NCI-H69 (cell line): ENCODE data around the gene RFWD3.
"Not testable (repeated sequence)": the region's sequence is repeated elsewhere in the genome, so short reads cannot be mapped to it uniquely, and the experiment has no call there.

Experiments
- DNase-seq: peaks from one replicate; lab custom pipeline; 2025; lab: John Stamatoyannopoulos, UW

RFWD3 gene, protein sequence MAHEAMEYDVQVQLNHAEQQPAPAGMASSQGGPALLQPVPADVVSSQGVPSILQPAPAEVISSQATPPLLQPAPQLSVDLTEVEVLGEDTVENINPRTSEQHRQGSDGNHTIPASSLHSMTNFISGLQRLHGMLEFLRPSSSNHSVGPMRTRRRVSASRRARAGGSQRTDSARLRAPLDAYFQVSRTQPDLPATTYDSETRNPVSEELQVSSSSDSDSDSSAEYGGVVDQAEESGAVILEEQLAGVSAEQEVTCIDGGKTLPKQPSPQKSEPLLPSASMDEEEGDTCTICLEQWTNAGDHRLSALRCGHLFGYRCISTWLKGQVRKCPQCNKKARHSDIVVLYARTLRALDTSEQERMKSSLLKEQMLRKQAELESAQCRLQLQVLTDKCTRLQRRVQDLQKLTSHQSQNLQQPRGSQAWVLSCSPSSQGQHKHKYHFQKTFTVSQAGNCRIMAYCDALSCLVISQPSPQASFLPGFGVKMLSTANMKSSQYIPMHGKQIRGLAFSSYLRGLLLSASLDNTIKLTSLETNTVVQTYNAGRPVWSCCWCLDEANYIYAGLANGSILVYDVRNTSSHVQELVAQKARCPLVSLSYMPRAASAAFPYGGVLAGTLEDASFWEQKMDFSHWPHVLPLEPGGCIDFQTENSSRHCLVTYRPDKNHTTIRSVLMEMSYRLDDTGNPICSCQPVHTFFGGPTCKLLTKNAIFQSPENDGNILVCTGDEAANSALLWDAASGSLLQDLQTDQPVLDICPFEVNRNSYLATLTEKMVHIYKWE

DNA sequence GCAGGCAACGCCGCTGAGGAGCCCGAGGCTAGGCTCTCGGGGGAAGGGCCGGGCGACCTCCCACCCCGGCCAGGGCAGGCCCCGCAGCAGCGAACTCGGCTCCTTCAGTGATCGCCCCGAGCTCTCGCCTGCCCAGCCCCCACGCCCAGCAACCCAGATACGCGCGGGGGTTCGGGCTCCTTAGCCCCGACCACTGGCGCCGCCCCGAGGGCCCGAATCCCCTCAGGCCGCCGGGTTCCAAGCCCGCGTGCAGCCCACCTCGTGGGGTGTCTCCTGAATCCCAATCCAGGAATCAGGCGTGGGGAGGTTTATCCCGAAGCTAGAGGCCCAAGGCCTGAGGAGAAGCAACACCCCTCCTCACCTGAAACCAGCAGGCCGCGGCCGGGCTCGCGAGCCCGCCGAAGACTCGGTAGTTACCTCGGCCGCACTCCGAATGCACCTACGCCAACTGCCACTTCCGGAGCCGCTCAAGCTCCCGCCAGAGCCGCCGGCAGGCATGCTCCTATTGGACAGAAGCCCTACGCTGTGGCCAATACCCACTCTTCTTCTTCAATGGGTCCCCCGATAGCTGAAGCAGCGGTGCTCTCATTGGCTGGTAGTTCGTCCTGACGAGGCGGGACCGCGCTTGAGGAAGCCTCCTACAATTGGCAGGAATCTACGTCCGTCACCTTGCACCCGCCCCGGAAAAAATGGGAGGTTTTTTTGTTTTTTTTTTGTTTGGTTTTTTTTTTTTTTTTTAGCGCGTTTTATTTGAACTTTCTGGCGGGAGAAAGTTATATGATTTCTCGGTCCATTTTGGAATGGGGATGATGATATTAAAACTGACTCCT, at the start of gene RFWD3:
RFWD3 (minus strand) TSS at position 453 of the 830 bp plus-strand sequence. CDS start 5,428 bp downstream, outside the sequence.
- DNase-seq, result peak; percentile 97

DNA sequence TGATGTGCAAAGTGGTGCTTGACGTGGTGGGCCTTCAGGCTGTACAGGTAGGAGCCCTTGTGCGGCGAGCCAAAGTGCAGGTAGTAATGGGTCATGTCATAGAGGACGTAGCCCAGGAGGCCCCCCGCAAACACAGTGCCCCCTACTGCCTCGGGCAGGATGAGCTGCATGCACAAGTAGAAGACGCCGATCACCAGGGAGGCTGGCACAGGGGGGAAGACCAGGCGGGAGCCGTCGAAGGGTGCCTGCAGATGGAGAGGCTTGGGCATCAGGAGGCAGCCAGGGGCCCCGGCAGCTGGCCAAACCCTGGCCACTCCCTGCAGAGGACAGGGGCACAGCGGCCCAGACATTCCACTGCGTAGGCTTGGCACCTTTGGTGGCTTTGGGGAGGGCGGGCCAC, 49.7 kb upstream of the RFWD3 start:
- DNase-seq, result no peak

DNA sequence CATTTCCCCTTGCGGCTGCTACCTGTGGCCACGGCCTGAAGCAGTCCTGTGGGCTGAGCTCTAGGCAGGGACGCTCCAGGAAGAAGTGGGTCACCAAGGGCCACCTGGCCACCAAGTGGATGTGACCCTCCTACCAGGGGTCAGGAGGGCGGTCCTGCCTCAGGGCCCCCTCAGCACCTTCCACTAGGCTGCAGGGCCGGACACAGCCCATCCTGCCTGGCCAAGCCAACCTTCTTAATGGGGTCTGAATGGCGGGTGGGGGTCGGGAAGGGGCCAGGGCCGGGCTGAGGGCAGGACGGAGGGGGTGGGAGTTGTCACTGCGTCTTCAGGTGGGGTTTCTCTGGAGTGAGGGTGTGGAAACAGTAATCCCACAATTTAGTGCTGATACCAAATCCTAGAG, 47.2 kb upstream of the RFWD3 start:
- no peak for DNase-seq

DNA sequence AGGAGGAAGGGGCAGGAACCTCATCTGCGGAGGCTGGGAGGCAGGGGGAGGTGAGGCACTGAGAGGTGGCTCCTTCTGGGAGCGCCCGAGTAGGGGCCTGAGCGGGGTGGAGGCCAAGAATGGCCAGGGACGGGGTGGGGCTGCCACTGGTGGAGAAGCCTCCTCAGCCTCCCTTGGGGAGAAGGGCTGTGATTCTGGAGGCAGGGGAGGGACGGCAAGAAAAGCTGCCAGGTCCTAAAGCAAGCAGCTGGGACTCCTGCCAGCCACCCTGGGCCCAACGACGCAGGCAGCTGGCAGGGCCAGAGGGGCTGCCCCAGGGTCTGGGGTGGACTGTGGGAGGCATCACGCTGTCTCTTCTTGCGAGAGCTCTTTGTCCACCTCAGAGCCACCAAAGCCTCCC, 46.6 kb upstream of the RFWD3 start:
- DNase-seq, result no peak

DNA sequence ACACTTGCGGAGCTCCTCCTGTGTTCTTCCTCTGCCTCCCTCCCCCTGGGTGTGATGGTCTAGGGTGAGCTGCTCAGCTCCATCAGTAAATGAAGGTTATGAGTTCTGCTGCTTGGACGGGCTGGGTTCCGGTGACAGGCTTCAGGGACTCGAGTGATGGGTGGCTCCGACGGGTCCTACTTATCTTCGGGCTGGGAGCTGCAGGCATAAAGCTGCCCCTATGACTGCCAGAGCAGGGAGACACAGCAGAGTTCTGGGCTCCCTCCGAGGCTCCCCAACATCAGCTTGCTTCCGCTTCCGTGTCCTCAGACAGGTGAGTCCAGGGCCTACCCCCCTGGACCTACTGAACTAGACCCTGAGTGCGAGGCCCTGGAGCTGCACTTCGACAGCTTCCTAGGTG, 45.3 kb upstream of the RFWD3 start:
- no peak for DNase-seq

DNA sequence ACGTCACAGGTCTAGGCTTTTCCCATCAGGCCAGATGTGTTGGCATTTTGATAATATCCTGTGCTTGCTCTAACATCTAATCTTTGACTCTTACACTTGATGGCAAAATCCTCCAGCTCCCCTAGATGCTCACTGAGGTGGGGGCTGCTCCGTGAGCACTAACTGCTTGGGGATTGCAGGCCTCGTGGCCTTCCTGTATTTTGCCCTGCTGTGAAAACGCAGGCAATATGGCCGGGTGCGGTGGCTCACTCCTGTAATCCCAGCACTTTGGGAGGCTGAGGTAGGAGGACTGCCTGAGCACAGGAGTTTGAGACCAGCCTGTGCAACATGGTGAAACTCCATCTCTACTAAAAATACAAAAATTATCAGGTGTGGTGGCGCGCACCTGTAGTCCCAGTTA, 43.7 kb upstream of the RFWD3 start:
- no peak for DNase-seq

DNA sequence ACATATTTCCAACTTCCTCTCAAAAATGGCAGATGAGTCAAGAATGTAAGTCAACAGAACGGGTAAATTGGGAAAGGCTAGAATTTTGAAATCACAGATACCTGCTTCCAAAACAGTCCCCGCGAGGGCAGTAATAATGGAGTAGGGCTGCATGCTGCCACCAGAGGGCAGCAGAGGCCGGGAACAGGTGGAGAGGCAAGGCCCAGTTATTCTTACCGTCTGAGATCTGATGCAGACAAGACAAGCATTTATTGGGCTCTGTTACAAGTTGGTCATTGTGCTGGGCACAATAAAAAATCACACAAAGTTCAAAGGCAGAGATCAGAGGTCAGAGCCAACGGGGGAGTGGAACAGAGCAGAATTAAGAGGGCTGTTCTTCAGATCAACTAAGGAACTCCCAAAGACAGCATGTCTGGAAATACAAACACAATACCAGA, 42.8 kb upstream of the RFWD3 start:
- peak; percentile 60 for DNase-seq

DNA sequence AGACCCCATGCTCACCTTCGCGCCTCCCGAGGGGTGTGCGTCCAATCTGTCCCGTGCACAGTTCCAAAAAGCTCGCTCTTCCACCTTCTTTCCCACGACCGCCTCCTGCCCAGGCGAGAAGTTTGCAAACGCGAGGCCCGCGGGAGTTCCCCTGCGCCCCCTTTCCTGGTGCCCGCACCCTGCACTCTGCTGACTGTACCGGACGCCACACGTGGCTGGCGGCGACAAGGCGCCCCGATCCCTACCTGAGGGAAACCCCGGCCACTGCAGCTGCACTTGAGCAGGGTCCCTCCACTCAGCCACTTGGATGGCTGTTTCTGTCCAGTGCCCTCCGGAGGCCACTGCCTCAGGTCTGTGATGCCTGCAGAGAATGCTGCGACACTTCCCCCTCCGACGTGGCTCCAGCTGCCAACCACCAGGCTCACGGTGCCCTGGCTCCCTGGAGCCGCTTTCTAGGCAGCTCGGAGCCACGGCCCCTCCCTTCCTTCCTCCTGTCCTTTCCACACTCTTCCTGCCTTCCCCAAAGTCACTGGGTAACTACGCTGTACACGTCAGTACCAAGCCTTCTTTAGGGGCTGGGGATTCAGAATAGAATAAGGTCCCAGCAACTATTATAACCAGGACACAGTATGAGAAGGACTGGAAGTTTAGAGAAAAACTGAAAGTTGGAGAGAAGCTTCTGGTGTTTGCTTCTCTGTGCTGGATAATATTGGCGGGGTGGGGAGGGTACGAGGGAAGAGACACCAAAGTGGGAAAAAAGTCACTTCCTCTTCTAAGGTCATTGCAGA, 34.0 kb upstream of the RFWD3 start, which contains the start of gene MLKL:
MLKL (minus strand) TSS at position 425 of the 788 bp plus-strand sequence. CDS start 5,105 bp downstream, outside the sequence.
- peak; percentile 55 for DNase-seq

DNA sequence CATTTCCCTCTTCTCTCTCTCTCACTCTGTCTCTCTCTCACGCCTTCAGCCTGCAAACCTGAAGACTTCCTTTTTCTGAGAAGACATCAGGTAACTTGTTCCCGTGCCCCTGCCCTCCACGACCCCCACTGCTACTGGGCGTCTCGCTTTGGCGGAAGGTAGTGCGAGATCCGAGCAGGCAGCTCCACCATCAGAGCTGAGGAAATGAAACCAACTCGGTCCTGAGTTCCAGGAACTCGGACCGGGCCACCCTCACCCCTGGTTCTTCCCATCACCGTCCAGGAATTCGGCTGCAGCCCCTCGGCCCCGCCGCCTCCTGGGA, 33.4 kb upstream of the RFWD3 start:
- peak; percentile 11 for DNase-seq

DNA sequence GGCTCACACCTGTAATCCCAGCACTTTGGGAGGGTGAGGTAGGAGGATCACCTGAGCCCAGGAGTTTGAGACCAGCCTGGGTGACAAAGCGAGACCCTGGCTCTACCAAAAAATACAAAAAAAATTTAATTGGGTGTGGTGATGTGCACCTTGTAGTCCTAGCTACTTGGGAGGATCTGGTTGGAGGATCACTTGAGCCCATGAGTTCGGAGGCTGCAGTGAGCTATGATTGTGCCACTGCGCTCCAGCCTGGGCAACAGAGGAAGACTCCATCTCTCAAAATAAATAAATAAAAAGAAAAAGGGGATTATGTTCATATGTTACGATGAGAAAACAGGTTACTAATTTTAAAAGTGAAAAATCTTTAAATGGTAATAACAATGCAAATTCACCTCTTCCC, 33.0 kb upstream of the RFWD3 start:
- no peak for DNase-seq

DNA sequence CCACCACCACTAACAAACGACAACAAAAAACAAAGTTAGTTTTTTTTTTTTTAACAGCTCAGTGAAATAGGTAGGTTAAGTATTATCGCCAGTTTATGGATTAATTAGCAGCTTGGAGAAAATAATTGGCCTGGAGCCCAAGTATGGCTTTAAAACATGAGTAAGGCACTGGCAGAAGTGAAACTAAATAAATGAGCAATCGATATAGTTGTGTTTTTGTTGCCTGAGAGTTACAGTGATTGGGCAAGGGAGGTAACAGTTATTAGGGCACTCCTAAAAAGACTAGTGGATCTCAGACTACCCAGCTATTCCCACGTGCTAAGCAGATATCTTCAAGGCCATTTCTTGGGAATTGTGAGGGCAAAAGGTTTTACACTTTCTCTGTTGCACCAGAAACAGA, 31.5 kb upstream of the RFWD3 start:
- no peak for DNase-seq

DNA sequence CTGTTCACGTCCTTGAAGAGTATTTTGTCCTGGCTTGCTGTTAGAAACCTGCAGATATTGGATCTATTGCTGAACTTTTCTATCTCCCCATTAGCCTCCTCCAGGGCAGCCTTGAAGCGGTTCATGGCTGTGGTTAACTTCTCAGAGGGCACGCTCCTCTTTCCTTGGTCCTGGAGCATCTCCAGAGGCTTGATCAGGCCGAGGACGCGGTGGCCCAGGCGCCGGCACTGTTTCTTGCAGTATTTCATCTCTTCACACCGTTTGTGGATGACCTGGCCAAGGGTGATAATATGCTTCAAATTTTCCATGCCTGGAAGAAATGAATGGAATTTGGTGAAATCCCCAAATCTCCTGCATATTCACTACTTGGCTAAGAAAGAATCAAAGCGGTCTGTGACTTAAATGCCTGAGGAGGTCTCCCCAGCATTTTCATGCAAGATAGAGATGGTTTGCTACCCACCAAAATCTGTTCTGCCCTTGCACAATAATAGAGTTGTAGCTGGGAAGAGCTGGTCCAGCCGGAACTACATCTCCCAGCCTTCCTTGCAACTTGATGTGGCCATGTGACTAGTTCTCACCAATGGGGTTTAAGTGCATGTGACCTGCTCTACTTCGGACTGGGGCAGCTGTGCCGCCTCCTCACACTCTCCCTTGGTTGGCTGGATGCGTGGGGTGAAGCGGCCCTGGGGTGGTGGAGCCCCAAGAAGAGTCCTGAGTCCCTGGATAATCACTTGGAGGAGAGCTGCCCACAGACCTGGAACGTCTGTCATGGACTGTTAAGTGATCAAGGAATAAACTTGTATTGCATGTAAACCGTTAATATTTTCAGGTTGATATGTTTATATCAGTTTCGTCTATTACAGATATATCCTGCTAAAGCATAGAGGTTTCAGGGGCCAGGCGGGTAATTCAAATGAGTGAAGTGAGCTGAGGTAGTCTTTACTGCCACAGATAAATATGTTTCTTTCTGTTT, 29.1 kb upstream of the RFWD3 start:
- DNase-seq, result peak; percentile 61

DNA sequence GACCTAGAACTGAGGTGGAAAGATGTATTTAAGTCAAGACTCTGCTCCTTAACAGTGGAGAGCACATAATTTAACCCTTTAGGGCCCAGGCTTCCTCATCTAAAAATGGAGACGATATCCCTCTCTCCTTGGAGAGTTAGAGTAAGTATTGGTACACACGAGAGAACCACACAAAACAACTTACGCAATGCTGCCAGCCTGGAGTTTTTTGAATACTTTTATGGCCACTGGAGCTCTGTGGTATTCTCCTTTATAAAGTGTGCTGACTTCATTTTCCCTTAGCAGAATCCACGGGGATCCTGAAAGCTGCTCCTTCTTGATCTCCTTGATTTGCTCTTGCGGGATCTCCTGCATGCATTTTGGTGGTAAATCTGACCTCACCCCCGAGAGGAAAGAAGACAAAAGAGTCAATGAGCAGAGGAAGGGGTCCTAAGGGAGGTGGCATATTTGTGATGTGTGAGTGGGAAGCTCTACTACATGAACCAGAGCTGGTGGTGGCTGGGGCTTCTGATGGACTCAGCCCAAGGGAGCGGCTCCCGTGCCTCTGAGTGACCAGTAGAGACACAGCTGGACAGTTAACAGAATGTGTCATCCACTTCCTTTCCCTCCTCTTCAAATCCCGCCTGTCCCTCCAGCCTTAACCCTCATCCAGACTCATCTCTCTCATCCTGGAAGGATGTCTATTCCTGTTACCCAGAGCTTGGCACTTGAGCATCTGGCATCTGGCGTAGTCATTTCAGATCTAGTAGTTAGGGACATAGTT, 24.6 kb upstream of the RFWD3 start:
- DNase-seq, result no peak

DNA sequence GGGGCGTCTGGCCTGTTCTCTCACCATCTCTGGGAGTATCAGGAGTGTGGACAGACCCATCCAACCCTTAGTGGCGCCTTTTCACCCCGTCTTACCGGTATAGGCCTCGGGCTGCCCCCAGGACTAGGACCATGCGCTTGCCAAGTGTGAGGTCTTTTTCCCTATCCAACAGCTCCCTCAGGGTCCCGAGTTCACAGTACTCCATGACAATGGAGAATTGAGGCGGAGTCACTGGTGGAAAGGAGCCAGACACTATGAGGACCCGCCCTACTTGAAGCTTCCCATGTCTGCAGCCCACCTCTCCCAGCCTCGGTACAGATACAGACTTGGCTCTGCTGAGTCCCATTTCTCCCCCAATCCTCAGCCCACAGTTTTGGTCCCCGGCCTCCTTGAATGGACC, 15.9 kb upstream of the RFWD3 start:
- no peak for DNase-seq

DNA sequence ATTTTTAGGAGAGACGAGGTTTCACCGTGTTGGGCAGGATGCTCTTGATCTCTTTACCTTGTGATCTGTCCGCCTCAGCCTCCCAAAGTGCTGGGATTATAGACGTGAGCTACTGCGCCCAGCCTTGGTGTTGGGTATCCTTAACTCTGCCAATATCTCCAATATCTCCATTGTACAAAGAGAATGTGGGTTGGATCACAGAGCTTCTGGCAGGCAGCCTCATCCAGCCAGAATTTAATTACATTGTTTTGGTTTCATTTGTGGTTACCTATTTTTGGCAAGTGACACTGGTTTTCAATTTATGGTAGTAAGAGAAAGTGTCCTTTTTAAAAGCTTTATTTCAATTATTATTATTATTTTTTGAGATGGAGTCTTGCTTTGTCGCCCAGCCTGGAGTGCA, 14.0 kb upstream of the RFWD3 start:
- no peak for DNase-seq

DNA sequence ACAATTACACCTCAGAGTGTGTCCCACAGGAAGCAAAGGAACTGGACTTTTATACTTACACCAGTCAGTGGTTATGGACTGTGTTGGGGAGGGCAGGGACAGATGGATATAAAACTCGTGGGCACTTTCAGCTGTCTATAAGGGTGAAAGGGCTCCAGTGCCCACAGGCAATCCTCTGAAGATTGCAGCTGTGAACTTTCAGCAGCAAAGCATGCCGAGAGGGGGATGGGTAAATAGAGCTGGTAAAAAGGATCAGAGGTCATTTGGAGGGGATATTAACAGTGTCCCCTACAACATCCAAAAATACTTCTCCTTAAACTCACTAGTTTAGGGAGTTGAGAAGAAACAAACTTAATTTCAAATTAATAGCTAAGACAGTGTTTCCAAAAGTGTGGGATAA, 13.3 kb upstream of the RFWD3 start:
- no peak for DNase-seq

DNA sequence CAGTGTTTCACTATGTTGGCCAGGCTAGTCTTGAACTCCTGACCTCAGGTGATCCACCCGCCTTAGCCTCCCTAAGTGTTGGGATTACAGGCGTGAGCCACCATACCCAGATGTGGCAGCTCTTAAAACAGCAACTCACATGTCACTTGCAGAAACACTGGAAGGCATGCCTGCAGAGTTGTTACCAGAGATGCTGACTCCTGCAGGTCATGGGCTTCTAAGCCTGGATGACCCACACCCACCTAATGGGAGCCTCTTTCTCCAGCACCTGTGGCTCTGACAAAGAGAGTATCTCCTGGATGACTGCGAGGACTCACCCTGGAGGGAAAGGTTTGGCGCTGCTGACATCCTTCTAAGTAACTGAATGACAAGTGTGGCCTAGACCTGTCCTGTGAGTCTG, 11.2 kb upstream of the RFWD3 start:
- DNase-seq, result no peak

DNA sequence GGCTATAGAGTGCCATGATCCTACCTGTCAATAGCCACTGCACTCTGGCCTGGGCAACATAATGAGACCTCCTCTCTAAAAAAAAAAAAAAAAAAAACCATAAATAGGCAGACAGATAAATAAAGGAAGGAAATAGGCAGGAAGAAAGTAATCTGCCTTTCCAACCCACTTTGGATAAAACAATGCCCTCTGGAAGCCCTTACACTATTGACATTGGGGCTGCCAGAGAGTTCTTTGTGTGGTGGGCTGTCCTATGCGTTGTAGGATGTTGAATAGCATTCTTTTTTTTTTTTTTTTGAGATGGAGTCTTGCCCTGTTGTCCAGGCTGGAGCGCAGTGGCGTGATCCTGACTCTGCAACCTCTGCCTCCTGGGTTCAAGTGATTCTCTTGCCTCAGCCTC, 7.2 kb upstream of the RFWD3 start:
- DNase-seq, result no peak

DNA sequence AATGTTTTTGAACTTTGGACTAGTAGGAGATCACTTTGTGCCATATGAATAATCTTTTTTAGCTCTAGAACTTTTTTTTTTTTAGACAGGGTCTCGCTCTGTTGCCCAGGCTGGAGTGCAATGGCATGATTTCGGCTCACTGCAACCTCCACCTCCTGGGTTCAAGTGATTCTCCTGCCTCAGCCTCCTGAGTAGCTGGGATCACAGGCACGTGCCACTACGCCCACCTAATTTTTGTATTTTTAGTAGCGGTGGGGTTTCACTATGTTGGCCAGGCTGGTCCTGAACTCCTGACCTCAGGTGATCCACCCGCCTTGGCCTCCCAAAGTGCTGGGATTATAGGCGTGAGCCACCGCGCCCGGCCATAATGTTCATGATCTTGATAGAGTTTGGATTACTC, 2.2 kb upstream of the RFWD3 start:
- not testable (repeated sequence) for DNase-seq

DNA sequence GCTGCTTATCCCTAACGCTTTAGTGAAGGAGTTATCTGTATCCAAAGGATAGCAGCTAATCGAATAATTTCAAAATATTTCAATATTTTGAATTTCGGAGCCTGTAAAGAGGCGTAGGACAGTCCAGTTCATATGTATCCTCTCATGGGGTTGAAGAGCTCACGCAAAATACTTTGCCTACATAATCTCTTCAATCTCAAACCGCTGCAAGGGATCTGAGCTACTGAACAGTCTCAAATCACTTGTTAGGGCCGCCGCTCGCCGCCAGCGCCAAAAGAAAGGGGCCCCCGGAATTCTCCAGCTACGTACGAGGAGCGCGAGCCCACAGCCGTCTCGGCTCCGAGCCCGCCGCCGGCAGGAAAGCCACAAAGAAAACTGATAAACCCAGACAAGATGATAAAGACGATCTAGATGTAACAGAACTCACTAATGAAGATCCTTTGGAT, 601 bp upstream of the RFWD3 start:
- no peak for DNase-seq
